Peyer's patch (tissue), 4 donors: Measurements from ENCODE around the gene SF3B5.

Experiments used
- CTCF ChIP-seq, 6 experiments: fragments of 450-650 bp in 4 of 6; fragments of 200-600 bp in 2 of 6; sonication (generic) in 1 of 6; IDR thresholded peaks; one replicate each; pipeline ENCODE4 v1.5.1; 2017 to 2019; ENCODE audit warnings: antibody characterized with exemption in 6 of 6, mild to moderate bottlenecking in 3 of 6, moderate library complexity in 1 of 6
- POLR2A ChIP-seq, 2 donors: fragments of 450-650 bp; IDR thresholded peaks; one replicate each; pipeline ENCODE4 v1.5.1; 2017; ENCODE audit warnings: antibody characterized with exemption in 2 of 2, mild to moderate bottlenecking in 2 of 2, moderate library complexity in 2 of 2

- TF ChIP-seq CTCF (IDR thresholded peaks at IDR 0.05), result peak in 5 of 6 experiments; percentile 70 to 78 (median 72)
- TF ChIP-seq POLR2A (IDR thresholded peaks at IDR 0.05), result no peak
Measured at GRCh38 chr6:144104898-144105487, 9.6 kb upstream of the SF3B5 start.
